Measurements from ENCODE around the gene B4GALT1. TPM values are rescaled to one million over a fixed set of nuclear protein-coding genes. Genes with fewer than 3 reads are reported as not detected.

The B4GALT1 gene
- polyA plus RNA-seq, 1 donor (not counting 4 experiments of a cell fraction or from before 2014, with no cell fraction given) = 55.1 TPM

GRCh38 chr9:33153666-33154065 is 13.5 kb downstream of the B4GALT1 start:
- no peaks in the 10 kb centered on the region for H3K9me3 ChIP-seq (ENCODE audit: control insufficient read depth, low read depth, low read length)
- peaks cover 95% of the 10 kb centered on the region for H3K79me2 ChIP-seq (ENCODE audit: control insufficient read depth, insufficient read depth, low read length)
- FAIRE-seq (no peak), DNase-seq (ENCODE audit: low read depth, low spot score) (no peak)
- no peak overlapping the region for H3K4me3 ChIP-seq (ENCODE audit: control insufficient read depth in 2 of 3, extremely low read depth in 1 of 3, insufficient read depth in 2 of 3, low read depth in 1 of 3, low read length in 3 of 3)
- H3K4me1 ChIP-seq (ENCODE audit: control insufficient read depth, extremely low read depth, insufficient read depth, low read length) = peaks cover 44% of the 10 kb centered on the region
- no peak overlapping the region for H3K4me2 ChIP-seq (ENCODE audit: control insufficient read depth, extremely low read depth, insufficient read depth, low read depth, low read length)
- no peak for TF ChIP-seq CTCF (optimal IDR thresholded peaks at IDR 0.05 in 1 of 3, IDR thresholded peaks at IDR 0.05 in 1 of 3, conservative IDR thresholded peaks at IDR 0.05 in 1 of 3; ENCODE audit: extremely low read depth in 1 of 3, insufficient read depth in 2 of 3, low read length in 3 of 3)
- TF ChIP-seq EZH2 (IDR thresholded peaks at IDR 0.05; ENCODE audit: low read length) = no peak
- H3K27ac ChIP-seq (ENCODE audit: control insufficient read depth, insufficient read depth, low read length) = no peak overlapping the region
- H3K36me3 ChIP-seq (ENCODE audit: control insufficient read depth in 2 of 2, extremely low read depth in 1 of 2, insufficient read depth in 2 of 2, low read length in 2 of 2) = no peaks in the 10 kb centered on the region
- H2AFZ ChIP-seq (ENCODE audit: control insufficient read depth, low read length) = no peak overlapping the region
- dilution Hi-C loops (cut with MboI; ENCODE audit: extremely low pct_ligation_motif_present, low sequenced_read_pairs) = no loop called here
- H3K27me3 ChIP-seq (ENCODE audit: control insufficient read depth, extremely low read depth, insufficient read depth, low read length) = no peaks in the 10 kb centered on the region
- H3K9ac ChIP-seq (ENCODE audit: control insufficient read depth, extremely low read depth, insufficient read depth, low read length) = no peak overlapping the region
- peaks cover 3% of the 10 kb centered on the region for H4K20me1 ChIP-seq (ENCODE audit: control insufficient read depth, extremely low read depth, insufficient read depth, low read length)
- peaks cover 8% of the 10 kb centered on the region for H3K9me1 ChIP-seq (ENCODE audit: control insufficient read depth, extremely low read depth, insufficient read depth, low read length)

- Histone ChIP-seq H3K9me3 (ENCODE audit: control insufficient read depth, low read depth, low read length) (no peaks in the 10 kb centered on the region), H3K4me3 (ENCODE audit: control insufficient read depth in 2 of 3, extremely low read depth in 1 of 3, insufficient read depth in 2 of 3, low read depth in 1 of 3, low read length in 3 of 3) (no peak overlapping the region), H2AFZ (ENCODE audit: control insufficient read depth, low read length) (no peak overlapping the region), H3K9ac (ENCODE audit: control insufficient read depth, extremely low read depth, insufficient read depth, low read length) (no peak overlapping the region), H3K36me3 (ENCODE audit: control insufficient read depth in 2 of 2, extremely low read depth in 1 of 2, insufficient read depth in 2 of 2, low read length in 2 of 2) (no peaks in the 10 kb centered on the region), H3K9me1 (ENCODE audit: control insufficient read depth, extremely low read depth, insufficient read depth, low read length) (peaks cover 6% of the 10 kb centered on the region), H4K20me1 (ENCODE audit: control insufficient read depth, extremely low read depth, insufficient read depth, low read length) (peaks cover 3% of the 10 kb centered on the region), H3K4me2 (ENCODE audit: control insufficient read depth, extremely low read depth, insufficient read depth, low read depth, low read length) (no peak overlapping the region), H3K79me2 (ENCODE audit: control insufficient read depth, insufficient read depth, low read length) (peaks cover 95% of the 10 kb centered on the region), H3K27me3 (ENCODE audit: control insufficient read depth, extremely low read depth, insufficient read depth, low read length) (no peaks in the 10 kb centered on the region), H3K4me1 (ENCODE audit: control insufficient read depth, extremely low read depth, insufficient read depth, low read length) (peaks cover 38% of the 10 kb centered on the region), H3K27ac (ENCODE audit: control insufficient read depth, insufficient read depth, low read length) (no peak overlapping the region)
- no peak for DNase-seq (ENCODE audit: low read depth, low spot score)
- no peak for FAIRE-seq
- TF ChIP-seq CTCF (optimal IDR thresholded peaks at IDR 0.05 in 1 of 3, IDR thresholded peaks at IDR 0.05 in 1 of 3, conservative IDR thresholded peaks at IDR 0.05 in 1 of 3; ENCODE audit: extremely low read depth in 1 of 3, insufficient read depth in 2 of 3, low read length in 3 of 3) = no peak
- no peak for TF ChIP-seq EZH2 (IDR thresholded peaks at IDR 0.05; ENCODE audit: low read length)
- dilution Hi-C loops (cut with MboI; ENCODE audit: extremely low pct_ligation_motif_present, low sequenced_read_pairs) = no loop called here
These were observed 14.1 kb downstream of the B4GALT1 start for GRCh38 chr9:33153001-33153400.

Measured in keratinocyte (primary cell).